Activated CD8-positive, alpha-beta memory T cell treated with anti-CD3 and anti-CD28 coated beads, Interleukin-2, amount 50 U/mL, for 1 hour (primary cell): ENCODE data around the gene IDH3G.

Source experiments
- DNase-seq: peaks from one replicate; pipeline ENCODE4 v3.0.0-alpha.2; 2020; ENCODE audit errors: extremely low read depth

The IDH3G gene

DNA sequence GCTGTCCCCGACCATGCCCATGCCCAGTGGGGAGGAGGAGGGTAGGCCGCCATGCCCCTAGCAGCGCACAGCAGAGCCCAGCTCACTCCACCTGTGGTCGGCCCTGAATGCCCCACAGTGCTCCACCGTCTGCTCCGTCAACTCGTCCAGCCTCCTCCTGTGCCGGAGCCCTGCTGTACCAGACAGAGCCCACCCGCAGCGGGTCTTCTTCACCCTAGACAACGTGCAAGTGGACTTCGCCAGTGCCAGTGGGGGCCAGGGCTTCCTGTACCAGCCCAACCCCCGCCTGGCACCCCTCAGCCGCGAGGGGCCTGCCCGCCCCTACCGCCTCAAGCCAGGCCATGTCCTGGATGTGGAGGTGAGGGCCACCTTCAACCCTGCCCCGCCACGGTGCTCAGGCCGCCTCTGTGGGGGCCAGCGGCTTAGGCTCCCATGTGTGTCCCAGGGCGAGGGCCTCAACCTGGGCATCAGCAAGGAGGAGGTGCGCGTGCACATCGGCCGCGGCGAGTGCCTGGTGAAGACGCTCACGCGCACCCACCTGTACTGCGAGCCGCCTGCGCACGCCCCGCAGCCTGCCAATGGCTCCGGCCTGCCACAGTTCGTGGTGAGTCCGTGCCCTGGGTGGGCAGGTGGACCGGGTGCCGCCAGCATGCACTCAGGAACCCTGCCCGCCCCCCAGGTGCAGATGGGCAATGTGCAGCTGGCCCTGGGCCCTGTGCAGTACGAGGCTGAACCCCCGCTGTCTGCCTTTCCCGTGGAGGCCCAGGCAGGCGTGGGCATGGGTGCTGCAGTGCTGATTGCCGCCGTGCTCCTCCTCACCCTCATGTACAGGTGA lies 20.2 kb downstream of the IDH3G start:
- DNase-seq: no peak

GRCh38 chrX:153773218-153773611 lies 21.0 kb downstream of the IDH3G start:
- DNase-seq: no peak

- no peak for DNase-seq
Observed at GRCh38 chrX:153772316-153773217, 21.6 kb downstream of the IDH3G start.

DNA sequence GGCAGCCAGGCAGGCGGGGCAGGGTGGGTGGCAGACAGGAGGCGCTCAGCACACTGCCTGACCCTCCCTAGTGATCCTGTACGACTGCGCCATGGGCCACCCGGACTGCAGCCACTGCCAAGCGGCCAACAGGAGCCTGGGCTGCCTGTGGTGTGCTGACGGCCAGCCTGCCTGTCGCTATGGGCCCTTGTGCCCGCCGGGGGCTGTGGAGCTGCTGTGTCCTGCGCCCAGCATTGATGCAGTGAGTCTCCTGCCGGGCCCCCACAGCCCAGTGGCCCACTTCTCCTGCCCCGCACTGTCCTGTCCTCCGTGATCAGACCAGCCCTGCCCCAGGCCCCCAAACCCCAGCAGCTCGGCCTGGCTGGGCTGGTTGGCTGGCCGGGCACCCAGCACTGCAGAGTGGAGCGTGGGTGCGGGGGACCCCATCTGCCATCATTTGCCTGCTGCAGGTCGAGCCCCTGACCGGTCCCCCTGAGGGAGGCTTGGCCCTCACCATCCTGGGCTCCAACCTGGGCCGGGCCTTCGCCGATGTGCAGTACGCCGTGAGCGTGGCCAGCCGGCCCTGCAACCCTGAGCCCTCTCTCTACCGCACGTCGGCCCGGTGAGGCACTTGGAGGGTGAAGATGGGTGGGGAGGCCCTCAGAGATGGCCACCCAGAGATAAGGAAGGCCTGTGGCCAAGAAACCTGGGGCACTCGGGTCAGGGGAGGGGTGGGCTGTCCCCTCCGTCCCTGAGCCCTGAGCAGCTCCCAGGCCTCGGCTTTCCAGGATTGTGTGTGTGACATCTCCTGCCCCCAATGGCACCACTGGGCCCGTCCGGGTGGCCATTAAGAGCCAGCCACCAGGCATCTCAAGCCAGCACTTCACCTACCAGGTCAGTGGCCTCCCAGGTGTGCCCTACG lies 22.5 kb downstream of the IDH3G start:
- DNase-seq: no peak

- no peak for DNase-seq
Observed at GRCh38 chrX:153770601-153771414, 23.4 kb downstream of the IDH3G start.

GRCh38 chrX:153769865-153770600 lies 24.1 kb downstream of the IDH3G start:
- no peak for DNase-seq

DNA sequence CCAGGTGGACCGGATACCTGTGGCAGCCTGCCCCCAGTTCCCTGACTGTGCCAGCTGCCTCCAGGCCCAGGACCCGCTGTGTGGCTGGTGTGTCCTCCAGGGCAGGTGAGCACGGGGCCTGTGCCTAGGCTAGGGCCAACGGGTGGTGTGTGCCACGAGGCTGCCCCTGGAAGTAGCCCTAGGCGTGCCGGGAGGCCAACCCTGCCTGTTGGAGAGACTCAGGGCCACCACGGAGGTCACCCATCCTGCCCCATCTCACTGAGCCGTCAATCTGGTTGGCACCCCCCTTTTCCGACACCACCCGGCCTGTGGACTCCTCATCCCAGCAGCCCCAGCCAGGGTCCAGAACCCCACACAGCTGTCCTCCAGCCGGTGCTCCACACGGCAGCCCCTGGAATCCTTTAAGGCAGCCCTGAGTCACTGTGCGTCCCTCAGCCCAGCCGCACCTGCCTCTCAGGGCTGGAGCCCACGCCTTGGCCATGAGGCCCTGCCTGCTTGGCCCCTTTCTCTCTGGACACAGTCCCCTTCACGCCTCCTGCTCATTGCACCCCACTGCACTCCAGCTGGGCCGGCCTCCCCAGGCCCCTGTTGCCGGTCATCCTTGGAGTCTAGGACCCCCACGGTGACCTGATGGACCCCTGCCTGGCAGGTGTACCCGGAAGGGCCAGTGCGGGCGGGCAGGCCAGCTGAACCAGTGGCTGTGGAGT lies 24.9 kb downstream of the IDH3G start:
- no peak for DNase-seq

DNA sequence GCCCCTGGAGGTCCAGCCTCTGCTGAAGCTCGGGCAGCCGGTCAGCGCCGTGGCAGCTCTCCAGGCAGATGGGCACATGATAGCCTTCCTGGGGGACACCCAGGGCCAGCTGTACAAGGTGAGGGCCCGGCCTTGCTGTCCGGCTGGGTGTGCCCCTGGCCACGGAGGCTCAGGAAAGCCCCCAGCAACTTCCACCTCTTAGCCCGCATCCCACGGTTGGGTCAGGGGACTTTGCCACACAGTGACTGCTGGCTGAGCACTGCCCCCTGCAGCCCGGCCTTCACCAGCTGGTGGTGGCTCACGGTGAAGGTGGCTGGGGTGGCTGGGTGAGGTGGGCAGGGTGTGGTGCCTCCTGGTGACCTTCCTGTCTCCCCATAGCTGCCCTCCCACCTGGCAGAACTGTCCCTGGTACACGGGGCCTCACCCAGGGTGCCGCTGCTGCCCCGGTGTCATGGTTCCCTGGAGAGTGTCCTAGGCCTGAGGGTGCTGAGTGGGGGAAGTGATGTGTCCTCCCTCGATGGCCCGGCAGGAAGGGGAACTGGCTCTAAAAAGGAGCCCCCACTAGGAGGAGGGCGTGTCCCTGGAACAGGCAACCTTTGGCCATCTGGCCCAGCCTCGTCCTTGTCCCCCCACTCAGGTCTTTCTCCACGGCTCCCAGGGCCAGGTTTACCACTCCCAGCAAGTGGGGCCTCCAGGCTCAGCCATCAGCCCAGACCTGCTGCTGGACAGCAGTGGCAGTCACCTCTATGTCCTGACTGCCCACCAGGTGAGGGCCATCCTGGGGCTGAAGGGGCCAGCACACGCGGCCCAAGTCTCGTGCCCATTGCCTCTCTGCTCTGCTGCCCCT lies 25.6 kb downstream of the IDH3G start:
- DNase-seq: no peak

GRCh38 chrX:153767674-153768055 lies 26.5 kb downstream of the IDH3G start:
- no peak for DNase-seq

GRCh38 chrX:153766871-153767673 lies 27.1 kb downstream of the IDH3G start:
- DNase-seq: no peak

- peak; percentile 18 for DNase-seq
Observed at GRCh38 chrX:153766098-153766817, 27.9 kb downstream of the IDH3G start.

DNA sequence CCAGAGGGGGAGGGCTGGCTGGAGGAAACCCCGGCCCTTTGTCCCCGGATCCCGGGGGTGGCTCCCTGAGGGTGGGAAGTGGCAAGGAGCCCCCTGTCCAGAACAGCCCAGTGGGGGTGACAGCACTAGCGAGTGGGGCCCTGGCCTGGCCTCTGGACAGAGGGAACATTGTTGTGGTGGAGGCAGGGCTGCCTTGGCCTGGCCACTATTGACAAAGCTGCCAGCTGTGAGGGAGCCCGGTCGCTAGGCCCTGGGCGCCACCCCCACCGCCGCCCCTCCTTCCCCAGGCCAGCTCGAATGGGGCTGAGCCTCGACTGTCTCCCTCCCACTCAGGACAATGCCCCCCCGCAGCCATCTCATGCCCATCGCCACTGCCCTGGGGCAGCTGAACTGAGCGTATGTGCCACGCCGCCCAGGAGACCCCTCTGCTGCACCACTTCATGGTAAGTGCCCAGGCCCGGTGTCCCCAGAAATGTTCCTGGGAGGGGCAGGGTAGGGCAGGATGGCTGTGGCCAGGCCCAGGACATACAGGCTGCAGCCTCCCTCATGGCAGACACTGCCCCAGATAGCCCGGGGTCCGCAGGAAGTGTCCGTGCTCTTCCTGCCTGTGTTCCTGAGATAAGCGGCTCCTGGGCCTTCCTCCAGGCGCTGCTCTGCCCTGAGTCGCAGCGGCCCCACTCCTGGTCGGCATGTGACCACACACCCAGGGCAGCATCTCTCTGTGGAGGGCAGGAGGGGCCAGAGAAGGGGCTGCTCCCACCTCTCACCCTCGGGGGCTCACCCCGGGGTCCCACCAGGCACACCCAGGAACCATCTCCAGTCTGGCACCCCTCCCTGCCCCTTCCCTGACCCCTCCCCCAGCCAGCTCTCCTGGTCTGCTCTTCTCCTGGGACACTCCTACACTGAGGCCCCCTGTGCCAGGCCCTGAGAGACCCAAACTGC lies 28.8 kb downstream of the IDH3G start:
- no peak for DNase-seq

DNA sequence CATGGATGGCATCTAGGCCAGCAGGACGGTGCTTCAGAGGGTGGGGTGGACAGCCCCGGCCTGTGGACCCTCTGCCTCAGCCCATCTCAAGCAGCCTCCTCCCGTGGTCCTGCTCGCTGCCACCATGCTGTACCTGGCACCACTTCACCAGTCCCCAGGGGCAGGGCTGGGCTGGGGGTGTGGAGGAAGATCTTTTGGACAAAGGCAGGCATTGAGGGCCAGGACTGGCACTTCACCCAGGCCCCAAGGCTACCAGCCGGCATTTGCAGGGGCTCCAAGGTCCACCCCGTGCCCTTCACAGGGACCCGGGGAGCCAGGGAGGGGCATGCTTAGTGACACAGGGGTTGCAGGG lies 29.4 kb downstream of the IDH3G start:
- DNase-seq: no peak

- peak; percentile 29 for DNase-seq
Observed at GRCh38 chrX:153763989-153764755, 30.0 kb downstream of the IDH3G start, which contains the start of gene PLXNB3. Gene PLXNB3, plus strand, starts transcription at chrX:153764249. Its CDS starts 1,287 bp downstream, at chrX:153765536.

DNA sequence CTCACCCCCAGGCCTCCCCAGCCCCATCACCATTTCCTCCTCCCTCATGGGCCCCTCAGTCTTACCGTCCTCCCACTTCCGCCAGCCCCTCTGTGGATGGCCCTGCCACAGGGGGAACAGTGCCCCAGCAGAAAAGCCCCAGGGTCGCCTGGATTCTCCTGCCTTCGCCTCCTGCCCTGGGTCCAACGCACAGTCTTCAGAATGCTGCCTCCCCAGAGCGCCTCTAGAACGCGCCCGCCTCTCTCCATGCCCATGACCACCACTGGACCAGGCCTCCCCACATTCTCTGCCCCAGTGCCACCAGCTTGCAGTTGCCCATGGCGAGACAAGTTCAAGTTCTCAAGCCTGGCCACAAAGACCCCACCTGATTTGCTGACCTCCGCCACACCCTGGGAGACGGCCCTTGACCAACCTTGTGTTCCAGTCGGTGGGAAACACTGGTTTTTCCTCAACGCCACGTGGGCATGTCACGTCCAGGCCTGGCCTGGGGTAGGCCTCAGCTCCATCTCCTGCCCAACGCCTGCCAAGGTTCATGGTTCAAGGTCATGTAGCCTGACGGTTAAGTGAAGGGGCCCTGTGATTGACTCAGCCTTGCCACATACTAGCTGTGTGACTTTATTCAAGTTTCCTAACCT lies 30.8 kb downstream of the IDH3G start:
- no peak for DNase-seq
